HG03064 (cell line): ENCODE results near the gene MAPK12.

Experiments used
- ATAC-seq: cut with Tn5 transposase; IDR thresholded peaks from one replicate; pipeline ENCODE4 v1.9.1; 2021; ENCODE audit warnings: low read depth; ENCODE audit not compliant: unreplicated experiment

Gene MAPK12

DNA sequence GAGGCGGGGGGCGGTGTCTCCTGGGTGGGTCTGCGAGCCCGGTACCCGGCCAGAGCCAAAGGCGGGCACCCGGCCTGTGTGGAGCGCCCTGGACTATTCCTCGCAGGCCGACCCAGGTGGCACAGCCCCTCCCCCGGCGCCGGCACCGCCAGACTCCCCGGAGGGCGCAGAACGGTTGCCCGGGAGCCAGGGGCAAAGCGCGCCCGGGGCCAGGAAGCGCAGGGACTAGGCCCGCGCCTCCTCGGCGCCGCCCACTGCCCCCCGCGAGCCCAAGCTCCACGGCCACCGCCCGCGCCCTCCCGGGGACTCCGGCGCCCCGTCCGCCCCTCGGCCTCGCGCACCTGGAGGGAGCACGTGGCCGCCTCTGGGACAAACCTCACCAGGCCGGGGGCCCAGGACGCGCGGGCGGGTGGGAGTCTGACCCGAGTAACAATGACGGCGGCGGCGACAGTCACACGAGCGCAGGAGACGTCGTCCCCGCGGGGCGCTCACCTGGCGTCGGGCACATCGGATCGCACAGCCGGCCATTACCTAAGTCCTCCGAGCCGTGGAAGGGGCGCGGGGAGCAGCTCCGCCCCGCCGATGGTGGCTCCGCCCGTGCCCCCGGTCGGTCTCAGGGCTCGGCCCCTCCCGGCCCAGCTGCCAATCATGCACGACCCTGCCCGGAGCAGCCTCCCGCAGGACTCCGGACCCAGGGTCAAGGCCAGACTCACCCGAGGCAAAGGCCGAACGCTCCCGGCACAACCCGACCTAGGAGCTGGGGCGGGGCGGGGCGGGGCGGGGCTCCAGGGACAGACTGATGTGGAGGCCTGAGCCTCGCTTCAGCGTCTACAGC, 38.5 kb upstream of the MAPK12 start:
- ATAC-seq, result no peak

DNA sequence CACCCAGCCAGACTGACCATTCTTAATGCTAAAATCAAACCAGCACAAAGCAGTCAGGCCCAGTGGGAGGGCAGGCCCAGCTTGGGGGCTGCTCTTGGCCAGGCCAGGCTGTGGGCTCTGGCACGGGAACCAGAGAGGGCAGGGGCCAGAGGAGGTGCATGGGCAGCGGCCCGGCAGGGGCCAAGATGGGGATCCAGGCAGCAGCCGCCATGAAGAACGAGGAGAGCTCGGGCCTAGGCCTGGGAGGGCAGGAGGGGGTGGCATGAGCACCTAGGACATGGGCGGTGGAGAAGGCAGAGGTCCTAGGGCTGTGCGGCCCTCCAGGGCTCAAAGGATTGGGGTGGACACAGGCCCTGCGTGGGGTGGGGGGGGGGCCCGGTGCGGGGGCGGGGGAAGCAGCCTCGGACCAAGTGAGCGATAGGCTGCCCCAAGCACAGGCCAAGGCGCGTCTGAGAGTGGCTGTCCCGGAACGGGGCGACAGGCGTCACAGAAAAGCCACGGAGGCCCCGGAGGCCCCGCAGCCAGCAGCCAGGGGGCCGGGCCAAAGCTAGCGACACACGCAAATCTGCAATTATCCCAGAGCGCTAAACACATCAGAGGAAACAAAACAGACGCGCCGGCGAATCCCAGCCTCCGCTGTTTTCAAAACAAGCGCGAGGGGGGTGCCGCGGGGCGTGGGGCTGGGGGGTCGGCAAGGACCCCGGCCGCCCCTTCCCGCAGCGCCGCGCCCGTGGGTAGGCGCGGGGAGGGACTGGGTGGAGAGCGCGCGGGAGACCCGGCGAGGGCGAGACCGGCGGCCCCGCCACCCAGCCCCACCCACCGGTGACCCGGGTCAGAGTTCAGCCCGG, 37.7 kb upstream of the MAPK12 start:
- no peak for ATAC-seq

DNA sequence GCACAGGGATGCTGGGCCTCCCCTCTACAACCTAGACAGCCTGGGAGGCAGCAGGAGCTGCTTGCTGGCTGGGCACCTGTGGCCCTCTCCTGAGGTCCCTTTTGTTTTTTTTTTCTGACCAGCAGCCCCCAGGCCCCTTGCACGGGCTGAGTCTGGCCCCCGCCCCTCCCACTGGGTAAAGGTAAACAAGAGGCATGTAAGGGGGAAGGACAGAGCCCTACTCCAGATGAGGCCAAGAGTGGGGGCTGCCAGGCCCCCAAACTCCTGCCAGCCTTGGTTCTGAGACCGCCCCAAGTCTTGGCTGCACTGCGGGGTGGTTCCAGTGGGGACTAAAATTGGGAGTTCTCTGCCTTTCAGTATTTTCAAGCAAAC, 36.8 kb upstream of the MAPK12 start:
- ATAC-seq, result no peak

DNA sequence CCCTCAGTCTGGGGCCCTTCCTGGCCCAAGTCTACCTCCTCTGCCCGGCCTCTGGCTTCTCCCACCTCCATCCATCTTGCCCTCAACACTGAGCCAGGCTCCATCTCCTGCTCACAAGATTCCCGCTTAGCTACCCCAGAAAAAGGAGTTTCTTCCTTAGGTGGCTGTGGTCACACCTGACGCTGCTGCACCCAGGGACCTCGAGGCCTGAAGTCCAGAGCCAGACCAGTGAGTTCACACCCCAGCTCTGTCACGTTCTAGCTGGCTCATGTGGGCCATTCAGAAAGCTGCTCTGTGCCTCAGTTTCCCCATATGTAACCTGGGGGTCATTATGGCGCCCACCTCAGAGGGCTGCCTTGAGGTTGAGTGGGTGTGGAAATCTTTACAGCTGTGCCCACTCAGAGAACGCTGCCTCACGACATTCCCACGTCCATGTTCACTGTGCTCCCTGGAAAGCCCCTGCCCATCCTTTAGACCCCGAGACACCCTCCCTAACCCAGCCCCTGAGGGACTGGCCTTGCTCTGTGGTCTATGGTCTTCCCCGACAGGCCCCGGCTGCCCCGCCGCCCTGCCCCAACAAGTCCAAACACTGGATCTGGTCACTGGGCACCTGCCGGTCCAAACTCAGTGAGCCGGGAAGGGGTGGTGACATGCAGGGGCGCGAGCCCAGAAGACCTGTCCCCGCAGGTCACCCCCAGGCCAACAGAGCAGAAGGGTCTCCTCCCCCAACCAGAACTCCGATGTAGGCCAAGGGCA, 36.2 kb upstream of the MAPK12 start:
- no peak for ATAC-seq

DNA sequence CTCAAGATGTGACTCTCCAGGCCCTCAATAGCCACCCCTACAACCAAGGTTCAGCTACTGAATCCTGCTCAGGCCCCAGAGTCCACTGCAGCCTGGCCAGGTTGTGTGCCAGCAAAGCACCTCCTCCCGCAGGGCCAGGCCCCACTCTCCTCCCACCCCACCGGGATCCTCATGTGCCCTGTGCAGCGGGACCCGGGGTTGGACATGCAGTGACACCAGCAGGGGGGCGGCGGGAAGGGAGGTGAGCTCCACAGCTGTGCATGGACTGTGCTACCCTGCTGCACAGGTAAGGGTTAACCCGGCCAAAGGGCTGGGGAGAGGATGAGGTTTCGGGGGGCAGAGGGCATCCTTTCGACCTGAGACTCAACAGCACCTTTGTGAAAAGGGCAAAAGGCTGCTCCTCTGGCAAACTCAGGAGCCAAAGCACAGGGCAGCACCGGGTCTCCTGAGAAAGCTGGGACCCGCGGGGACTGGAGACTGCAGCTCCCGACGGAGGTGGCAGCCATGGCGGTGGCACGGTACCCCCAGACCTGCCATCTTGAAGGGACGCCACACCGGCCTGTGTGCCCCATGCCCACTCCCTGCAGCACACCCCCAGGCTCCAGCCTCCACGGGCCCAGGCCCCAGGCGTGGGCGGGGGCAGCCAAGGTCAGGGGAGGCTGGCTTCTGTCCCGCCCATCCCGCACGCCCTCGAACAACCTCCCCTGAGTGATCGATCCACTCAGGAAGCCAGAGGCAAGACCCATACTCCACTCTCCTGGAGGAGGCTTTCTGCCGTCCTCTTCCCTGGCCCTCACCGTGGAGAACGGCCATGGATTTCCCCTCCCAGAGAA, 35.4 kb upstream of the MAPK12 start:
- ATAC-seq, result no peak

DNA sequence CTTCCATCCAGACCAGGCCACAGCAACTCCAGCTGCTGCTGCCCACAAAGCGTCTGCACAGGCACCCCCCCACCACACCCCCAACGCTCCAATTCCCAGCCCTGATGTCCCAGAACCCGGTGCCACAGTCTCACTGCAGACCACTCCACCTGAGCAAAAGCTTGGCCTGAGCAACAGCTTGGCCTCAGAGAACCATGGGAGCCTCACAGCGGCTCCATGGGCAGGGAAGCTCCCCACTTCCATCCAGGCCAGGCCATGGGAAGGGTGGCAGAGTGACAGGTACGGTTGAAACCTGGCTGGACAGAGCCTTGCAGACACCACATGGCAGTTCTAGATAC, 32.8 kb upstream of the MAPK12 start:
- no peak for ATAC-seq

DNA sequence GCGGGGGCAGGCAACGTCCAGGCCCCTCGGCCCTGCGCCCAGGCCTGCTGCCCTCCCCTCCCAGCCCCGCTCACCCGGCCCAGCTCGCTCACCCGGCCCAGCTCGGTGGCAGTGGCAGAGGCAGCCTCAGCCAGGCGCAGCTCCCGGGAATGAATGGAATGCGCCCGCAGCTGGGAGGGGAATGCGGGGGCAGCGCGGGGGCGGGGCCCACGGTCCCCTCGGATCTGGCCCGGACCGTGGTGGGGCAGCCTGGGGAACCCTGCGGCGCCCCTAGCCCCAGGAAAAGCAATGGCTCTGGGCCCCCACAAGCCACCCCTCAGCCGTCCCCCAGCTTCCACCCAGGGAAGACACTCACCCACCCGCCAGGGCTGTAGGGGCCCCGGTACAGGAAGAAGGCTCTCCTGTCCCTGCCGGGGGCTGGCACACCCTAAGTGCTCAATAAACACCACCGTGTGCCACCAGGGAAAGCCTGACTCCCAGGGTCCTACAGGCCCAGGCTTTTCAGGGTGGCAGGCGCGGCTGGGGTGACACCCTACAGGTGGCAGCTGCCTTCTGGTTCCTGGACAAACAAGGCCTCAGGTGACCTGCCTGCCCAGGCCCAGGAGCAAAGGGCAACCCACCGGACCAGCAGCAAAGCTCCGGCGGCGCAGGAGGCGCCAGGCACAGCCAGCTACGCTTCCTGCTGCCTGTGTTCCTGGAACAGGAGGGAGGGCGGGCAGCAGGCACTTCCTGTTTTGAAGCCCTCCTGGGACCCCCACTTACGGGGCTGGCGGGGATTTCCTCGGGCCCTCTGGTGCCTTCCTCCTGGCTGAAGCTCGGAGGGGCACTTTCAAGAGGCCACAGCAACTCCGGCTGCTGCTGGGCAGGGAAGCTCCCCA, 32.2 kb upstream of the MAPK12 start:
- no peak for ATAC-seq

DNA sequence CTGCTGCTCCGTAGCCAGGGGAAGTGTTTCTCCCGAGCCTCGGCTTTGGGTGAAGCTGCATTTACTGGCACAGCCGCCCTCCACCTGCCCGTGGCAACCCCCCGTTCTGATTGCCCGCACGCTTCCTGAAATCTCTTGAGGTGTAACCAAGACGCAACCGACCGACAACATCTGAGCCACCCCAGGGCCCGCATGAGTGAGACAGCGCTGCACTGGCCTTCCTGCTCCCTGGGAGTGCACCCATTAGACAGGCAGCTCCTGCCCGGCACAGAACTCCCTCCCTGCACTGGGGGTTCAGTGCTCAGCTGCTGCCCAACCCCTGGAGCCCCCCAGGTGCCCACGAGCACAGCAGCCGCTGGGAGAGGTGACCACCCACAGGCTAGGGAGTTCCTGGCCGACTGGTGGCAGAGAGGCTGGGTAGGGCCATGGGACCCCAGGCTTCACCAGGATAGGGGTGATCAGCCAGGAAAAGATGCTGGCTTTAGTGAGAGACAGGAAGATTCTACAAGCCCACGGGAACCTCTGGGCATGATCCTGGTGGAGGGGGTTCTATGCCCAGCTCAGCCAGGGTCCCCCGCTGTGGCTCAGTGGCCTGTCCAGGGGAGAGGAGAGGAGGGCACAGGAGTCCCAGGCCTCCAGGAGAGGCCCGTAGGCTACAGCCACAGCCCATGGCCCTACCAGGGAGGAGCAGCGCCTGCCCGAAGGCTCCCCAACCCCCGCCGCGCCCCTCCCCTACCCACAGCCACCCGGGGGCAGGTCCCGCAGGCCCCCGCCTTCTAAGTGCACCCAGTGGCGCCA, 31.4 kb upstream of the MAPK12 start:
- no peak for ATAC-seq

DNA sequence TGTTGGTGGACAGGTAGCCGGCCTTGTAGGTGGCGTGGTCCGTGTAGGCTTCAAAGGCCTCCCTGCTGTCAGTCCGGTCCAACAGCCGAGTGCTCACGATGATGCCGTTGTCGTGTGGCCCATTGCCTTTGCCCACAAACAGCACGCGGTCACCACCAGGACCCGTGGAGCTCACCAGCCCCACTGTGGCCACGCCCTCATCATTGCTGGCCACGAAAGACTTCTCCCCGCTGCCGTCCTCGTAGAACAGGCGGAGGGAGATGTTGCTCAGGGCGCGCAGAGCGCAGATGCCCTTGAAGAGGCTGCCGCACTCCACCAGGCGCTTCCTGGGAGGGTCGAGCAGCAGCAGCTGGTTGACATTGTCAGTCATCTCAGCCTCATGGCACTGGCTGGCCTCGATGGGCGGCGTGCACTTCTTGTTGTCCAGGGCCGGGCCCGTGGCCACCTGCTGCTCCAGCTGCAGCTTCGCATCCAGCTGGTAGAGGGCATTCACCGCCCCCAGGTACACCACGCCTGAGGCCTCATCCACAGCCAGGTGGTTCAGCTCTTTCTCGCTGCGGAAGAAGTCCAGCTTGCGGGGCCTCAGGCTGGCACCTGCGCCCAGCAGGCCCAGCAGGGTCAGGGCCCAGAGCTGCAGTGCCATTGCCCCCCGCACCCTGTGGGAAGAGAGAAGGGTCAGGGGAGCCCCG, 28.6 kb upstream of the MAPK12 start:
- no peak for ATAC-seq

DNA sequence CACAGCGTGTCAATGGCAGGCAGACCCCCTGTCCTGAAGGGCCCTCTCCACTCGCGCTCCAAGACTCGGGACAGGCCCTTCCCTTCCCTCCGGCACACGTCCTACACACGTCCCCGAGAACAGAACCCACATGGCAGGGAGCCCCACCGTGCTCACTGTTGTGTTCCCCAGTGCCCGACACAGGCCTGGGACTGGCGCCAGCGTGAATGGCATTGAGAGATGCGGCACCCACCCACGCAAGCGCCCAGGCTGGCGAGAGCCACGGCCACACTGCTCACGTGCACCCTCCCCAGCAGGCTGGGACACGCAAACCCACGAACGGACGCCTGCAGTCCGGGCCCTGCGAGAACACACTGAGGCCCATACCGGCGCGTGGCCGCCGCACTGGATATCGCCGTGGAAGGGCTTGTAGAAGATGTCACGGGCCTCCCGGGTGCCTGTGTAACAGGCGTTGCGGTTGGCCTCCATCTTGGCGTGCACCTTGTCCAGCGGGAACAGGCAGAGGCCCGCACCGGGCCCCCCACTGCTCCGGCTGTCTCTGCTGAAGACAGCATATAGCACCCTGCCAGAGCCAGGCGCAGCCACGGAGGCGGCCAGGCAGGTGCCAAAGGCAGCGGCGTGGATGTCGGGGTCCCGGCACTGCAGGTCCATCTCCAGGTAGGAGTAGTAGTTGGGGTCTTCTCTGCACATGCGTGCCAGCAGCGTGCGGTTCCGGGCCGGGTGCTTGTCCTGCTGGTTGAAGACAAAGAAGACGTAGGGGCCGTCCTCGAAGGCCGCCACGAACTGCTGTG, 27.9 kb upstream of the MAPK12 start:
- no peak for ATAC-seq

DNA sequence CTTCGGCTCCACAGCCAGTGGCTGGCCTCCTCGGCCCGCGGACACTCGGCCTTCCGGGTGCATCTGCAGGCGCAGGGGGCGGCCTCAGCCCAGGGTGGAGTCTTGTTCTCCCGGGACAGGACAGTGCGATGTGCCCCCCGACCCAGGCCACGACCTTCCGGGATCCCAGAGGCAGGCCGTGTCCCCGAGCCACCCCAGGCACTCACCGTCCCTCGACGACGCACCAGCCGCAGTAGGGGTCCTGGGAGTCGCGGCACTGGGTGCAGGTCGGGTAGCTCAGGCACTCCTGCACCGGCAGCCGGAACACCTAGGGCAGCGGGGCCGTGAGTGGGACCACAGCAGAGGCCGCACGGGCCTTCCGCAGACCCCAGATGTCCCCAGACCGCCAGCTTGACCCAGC, 26.2 kb upstream of the MAPK12 start:
- no peak for ATAC-seq

DNA sequence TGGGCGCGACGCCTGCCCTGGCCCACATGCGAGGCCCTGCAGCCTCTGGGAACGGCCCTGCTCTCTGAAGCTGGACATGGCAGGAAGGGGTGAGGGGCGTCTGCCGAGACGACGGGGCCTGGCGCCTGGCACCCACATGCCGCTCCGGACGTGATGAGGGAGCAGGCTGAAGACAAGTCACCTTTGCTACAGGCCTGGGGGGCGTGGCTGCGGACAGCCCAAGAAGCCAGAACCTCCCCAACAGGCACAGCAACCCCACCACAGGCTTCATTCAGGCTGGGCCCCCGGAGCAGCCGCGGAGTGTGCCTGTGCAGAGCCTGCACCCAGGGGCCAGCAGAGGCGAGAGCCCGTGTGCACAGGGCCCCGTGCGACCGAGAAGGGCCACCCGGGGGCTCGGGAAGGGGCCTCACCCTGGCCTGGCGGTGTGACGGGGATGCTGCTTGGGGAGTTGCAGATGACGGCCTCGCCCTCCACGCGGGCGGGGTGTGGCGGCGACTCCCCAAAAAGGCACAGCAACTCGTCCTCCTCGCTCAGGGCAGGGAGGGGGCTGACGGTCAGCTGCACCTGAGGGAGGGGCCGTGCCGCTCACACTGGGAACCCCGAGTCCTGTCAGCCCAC, 25.3 kb upstream of the MAPK12 start:
- ATAC-seq, result no peak

DNA sequence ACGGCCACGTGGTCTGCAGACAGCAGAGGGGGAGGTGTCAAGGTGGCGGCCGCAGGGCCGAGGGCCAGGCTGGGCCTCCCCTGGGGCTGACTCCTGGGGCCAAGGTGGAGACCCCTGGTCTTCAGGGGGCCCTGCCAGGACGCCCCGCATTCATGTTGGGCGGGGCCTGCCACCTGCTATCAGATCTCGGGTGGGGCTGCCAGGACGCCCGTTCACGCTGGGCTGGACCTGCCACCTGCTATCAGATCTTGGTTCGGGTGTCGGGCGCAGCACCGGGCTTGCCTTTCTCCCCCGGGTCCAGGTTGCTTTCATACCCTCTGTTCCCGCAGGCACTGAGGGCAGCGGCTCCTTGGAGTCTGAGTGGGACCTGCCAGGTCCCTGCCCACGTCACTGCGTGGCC, 24.8 kb upstream of the MAPK12 start:
- ATAC-seq, result no peak

DNA sequence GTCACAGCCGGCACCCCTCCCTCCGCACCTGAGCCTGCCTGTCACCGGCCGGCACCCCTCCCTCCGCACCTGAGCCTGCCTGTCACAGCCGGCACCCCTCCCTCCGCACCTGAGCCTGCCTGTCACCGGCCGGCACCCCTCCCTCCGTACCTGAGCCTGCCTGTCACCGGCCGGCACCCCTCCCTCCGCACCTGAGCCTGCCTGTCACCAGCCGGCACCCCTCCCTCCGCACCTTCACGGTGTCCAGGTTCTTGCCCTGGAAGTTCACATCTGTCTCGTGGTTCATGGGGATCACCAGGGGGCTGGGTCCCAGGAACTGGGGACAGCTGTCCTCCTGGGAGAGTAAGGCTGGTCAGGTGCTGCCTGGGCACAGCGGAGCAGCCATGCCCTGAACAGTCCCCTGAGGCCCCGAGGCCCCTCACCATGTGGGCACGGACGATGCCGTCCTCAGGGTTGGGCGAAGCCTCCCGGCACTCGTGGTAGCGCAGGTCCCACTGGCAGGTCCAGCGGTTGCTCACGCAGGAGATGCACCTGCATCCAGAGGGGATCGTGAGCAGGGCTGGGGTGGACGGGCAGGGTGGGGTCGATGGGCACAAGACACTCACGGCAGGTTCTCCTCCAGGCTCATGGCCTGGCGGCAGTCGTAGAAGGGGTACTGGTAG, 24.2 kb upstream of the MAPK12 start:
- no peak for ATAC-seq

DNA sequence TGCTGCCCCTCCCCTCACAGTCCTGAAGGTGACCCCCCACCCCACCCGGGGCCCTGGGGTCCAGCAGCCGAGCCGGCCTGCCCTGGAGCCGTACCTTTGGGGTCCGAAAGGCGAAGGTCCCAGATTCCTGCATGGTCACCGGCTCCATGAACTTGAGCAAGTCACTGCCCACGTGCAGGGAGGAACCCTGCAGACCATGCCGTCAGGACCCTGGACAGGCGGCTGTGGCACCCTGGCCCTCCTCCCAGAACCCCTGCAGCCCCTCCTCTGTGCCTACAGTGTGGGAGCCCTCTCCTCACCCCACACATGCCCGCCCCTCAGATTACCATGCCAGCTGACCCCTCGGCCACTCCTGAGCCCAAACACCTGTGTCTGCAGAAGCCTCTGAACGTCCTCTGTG, 23.0 kb upstream of the MAPK12 start:
- ATAC-seq, result no peak

DNA sequence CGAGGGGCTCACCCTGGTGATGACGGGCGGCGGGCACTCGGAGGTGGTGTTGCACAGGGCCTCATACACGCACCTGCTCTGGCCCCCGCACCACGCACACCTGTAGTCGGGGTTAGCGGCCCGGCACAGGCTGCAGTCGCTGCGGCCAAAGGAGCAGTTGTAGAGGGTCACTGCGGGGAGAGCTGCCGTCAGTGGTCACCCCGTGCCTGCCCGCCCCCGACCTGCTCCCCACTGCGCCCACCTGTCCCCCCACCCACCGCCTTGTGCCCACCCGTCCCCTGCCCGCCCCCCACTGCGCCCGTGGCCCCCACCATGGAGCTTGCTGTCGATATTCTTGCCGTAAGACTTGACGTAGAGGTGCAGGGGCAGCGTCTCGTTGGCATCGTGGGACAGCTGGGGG, 22.3 kb upstream of the MAPK12 start:
- no peak for ATAC-seq
